K562 (cell line): ENCODE measurements around the gene KIF9. TPM values are rescaled to one million over a fixed set of nuclear protein-coding genes. Genes with fewer than 3 reads are reported as not detected.
A peak's percentile ranks its signal among the peaks of the same experiment; 100 is the strongest.

Experiments used
- ATF7 ChIP-seq: fragments of 450-650 bp; IDR thresholded peaks from 2 replicates; pipeline ENCODE4 v1.7.1; 2014; ENCODE audit warnings: mild to moderate bottlenecking, moderate library complexity
- CHD4 ChIP-seq: fragments of 200-600 bp; sonication (generic); IDR thresholded peaks from 3 replicates; pipeline ENCODE4 v1.6.1; 2012; ENCODE audit warnings: low read depth, mild to moderate bottlenecking, mixed read lengths, low read length, inconsistent platforms; ENCODE audit not compliant: insufficient read depth, insufficient replicate concordance, poor library complexity, severe bottlenecking
- ERF ChIP-seq: fragments of 450-650 bp; formaldehyde crosslinking; IDR thresholded peaks from 2 replicates; pipeline ENCODE4 v1.4.0; 2020; ENCODE audit warnings: mild to moderate bottlenecking, mixed read lengths
- FOXA3 ChIP-seq, 2 experiments: fragments of 450-650 bp in 1 of 2; sonication (generic) in 1 of 2; formaldehyde crosslinking; IDR thresholded peaks in 1 of 2; conservative IDR thresholded peaks in 1 of 2; 2 replicates each; pipeline versions ENCODE4 v1.4.0 to v1.8.0; 2020 to 2022; ENCODE audit warnings: mild to moderate bottlenecking in 2 of 2, missing genetic modification reagents in 1 of 2
- FOXJ2 ChIP-seq: fragments of 200-800 bp; sonication (Bioruptor generic); IDR thresholded peaks from 2 replicates; pipeline ENCODE4 v1.6.1; 2016; ENCODE audit warnings: missing genetic modification characterization, missing compliant biosample characterization
- FOXJ3 ChIP-seq: sonication (generic); formaldehyde crosslinking; IDR thresholded peaks from 2 replicates; pipeline ENCODE4 v1.4.0; 2020; ENCODE audit warnings: mild to moderate bottlenecking, missing genetic modification reagents
- KAT2B ChIP-seq: IDR thresholded peaks from one replicate; pipeline ENCODE4 v1.6.1; 2012; ENCODE audit warnings: low read depth, mild to moderate bottlenecking, control low read depth, inconsistent platforms, low read length, moderate library complexity
- KDM1A ChIP-seq, 2 experiments: fragments of 450-650 bp; IDR thresholded peaks; 2 replicates each; pipeline ENCODE4 v1.6.1; 2016; ENCODE audit warnings: mild to moderate bottlenecking in 2 of 2
- POLR2AphosphoS2 ChIP-seq: IDR thresholded peaks from 2 replicates; pipeline ENCODE4 v1.6.1; 2012; ENCODE audit warnings: low read length, improper control_type of control experiment
- SLC30A9 ChIP-seq: fragments of 250-450 bp; sonication (Bioruptor Pico); IDR thresholded peaks from 2 replicates; pipeline ENCODE4 v1.8.0; 2022; ENCODE audit warnings: mild to moderate bottlenecking, moderate library complexity
- SP2 ChIP-seq: IDR thresholded peaks from 2 replicates; pipeline ENCODE4 v1.6.1; 2011; ENCODE audit warnings: mild to moderate bottlenecking, low read depth, low read length, moderate library complexity; ENCODE audit not compliant: poor library complexity, severe bottlenecking; ENCODE audit errors: extremely low read depth
- TRIM24 ChIP-seq, 2 experiments: fragments of 450-650 bp; IDR thresholded peaks; 2 replicates each; pipeline ENCODE4 v1.6.1; 2016
- ZNF121 ChIP-seq: sonication (generic); formaldehyde crosslinking; conservative IDR thresholded peaks from 2 replicates; pipeline ENCODE4 v1.8.0; 2022; ENCODE audit warnings: missing genetic modification reagents
- ZNF507 ChIP-seq: conservative IDR thresholded peaks from 2 replicates; pipeline ENCODE4 v1.6.1; 2017; ENCODE audit warnings: missing genetic modification characterization, missing compliant biosample characterization
- ZNF76 ChIP-seq: fragments of 250-450 bp; sonication (Bioruptor Pico); IDR thresholded peaks from 2 replicates; pipeline ENCODE4 v1.4.0; 2020; ENCODE audit warnings: mild to moderate bottlenecking, moderate library complexity, borderline replicate concordance
- ZNF780A ChIP-seq: fragments of 250-450 bp; sonication (Bioruptor Pico); IDR thresholded peaks from 2 replicates; pipeline ENCODE4 v1.5.0; 2021; ENCODE audit warnings: mild to moderate bottlenecking
- polyA plus RNA-seq, 8 experiments: library from polyadenylated mRNA; depleted of rRNA in 4 of 8; stranded (reverse) in 5 of 8; unstranded in 3 of 8; fragments of >200 nt; fragmentation: Nextera tagmentation in 2 of 8; fragmentation: Illumina TruSeq in 1 of 8; extraction: Ambion mirVana in 2 of 8; extraction: Trizol in 1 of 8; gene quantifications; 2 replicates each; pipeline versions ENCODE4 v1.2.1 to v1.2.3, GENCODE V29; 2011 to 2014; ENCODE audit warnings: inconsistent platforms in 1 of 8, missing spikeins in 1 of 8
- total RNA-seq, 7 experiments: library from RNA; depleted of rRNA in 6 of 7; stranded (reverse); fragments of >200 nt in 6 of 7; fragmentation: Illumina TruSeq in 2 of 7; extraction: Trizol in 2 of 7; gene quantifications; 2 replicates each; pipeline versions ENCODE4 v1.2.1 to v1.2.3, GENCODE V29; 2011 to 2021; ENCODE audit warnings: low replicate concordance in 1 of 7
- TF ChIP-seq, protein P1 (sequence below): fragments of 250-450 bp; sonication (Bioruptor Pico); IDR thresholded peaks from 2 replicates; pipeline ENCODE4 v1.9.0; 2021; ENCODE audit warnings: mild to moderate bottlenecking
- TF ChIP-seq, protein P2 (sequence below): fragments of 250-450 bp; sonication (Bioruptor Pico); IDR thresholded peaks from 2 replicates; pipeline ENCODE4 v1.5.0; 2021
- TF ChIP-seq, protein P3 (sequence below): IDR thresholded peaks from 3 replicates; pipeline ENCODE4 v1.6.1; 2011; ENCODE audit warnings: borderline replicate concordance, mild to moderate bottlenecking; ENCODE audit not compliant: insufficient read length, insufficient read depth
- TF ChIP-seq, protein P4 (sequence below): sonication (generic); IDR thresholded peaks from 2 replicates; pipeline ENCODE4 v1.6.1; 2016
- TF ChIP-seq, protein P5 (sequence below): fragments of 450-650 bp; formaldehyde crosslinking; IDR thresholded peaks from 2 replicates; pipeline ENCODE4 v1.4.0; 2022; ENCODE audit warnings: missing genetic modification characterization
- TF ChIP-seq, protein P6 (sequence below): fragments of 250-450 bp; sonication (Bioruptor Pico); IDR thresholded peaks from 2 replicates; pipeline ENCODE4 v1.8.0; 2021; ENCODE audit warnings: mild to moderate bottlenecking, moderate library complexity

Gene KIF9
- total and polyA plus RNA-seq, 9 of the 15 experiments (the other 6 are each of a cell fraction or from before 2014, with no cell fraction given) = 16.9 to 56.9 (median 25.0) TPM

DNA sequence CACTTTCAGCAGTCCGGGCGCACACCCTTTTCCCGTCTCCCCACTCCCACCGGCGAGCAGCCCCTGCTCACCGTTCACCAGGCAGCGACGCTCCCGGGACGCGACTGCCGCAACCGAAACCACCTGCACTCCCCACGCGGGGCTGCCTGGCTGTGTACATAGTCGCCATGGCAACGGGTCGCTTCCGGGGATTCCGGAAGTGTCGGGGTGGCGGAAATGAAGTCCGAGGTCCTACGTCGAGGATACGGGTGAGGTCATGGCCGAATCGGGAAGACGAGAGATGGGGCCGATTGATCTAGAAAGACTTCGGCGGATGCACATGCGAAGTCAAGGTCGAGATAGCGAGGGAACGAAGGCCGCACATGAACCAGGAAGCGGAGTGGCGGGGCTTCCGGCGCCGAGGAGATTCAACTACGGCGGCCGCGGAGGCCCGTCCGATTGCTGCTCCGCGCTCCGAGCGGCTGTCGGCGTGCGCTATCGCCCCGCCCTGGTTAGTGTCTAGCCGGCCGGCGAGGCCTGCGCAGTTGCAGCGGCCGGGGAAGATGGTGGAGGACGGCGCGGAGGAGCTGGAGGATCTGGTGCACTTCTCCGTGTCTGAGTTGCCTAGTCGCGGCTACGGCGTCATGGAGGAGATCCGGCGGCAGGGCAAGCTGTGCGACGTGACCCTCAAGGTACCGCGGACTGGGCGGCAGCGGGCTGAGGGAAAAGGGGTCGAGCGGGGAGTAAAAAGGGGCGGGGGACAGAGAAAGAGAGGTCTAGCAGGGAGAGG is at the start of gene KIF9, which contains the start of gene KLHL18 (continued):
- TF ChIP-seq, protein P1, sequence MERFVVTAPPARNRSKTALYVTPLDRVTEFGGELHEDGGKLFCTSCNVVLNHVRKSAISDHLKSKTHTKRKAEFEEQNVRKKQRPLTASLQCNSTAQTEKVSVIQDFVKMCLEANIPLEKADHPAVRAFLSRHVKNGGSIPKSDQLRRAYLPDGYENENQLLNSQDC (CRISPR knock-in tag) = no peak
- peak; percentile 100 for TF ChIP-seq FOXJ2 (tag)
- TF ChIP-seq ZNF507 (tag) = no peak
- no peak for TF ChIP-seq ZNF76 (CRISPR knock-in tag)
- TF ChIP-seq KDM1A (IDR thresholded peaks at IDR 0.05) = no peak
- TF ChIP-seq, protein P2, sequence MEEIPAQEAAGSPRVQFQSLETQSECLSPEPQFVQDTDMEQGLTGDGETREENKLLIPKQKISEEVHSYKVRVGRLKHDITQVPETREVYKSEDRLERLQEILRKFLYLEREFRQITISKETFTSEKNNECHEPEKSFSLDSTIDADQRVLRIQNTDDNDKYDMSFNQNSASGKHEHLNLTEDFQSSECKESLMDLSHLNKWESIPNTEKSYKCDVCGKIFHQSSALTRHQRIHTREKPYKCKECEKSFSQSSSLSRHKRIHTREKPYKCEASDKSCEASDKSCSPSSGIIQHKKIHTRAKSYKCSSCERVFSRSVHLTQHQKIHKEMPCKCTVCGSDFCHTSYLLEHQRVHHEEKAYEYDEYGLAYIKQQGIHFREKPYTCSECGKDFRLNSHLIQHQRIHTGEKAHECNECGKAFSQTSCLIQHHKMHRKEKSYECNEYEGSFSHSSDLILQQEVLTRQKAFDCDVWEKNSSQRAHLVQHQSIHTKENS (CRISPR knock-in tag) = no peak
- TF ChIP-seq CHD4 = no peak
- TF ChIP-seq, protein P3, sequence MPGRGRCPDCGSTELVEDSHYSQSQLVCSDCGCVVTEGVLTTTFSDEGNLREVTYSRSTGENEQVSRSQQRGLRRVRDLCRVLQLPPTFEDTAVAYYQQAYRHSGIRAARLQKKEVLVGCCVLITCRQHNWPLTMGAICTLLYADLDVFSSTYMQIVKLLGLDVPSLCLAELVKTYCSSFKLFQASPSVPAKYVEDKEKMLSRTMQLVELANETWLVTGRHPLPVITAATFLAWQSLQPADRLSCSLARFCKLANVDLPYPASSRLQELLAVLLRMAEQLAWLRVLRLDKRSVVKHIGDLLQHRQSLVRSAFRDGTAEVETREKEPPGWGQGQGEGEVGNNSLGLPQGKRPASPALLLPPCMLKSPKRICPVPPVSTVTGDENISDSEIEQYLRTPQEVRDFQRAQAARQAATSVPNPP = no peak
- TF ChIP-seq ERF (CRISPR knock-in tag) = no peak; the same call in 1 of the 2 replicates
- TF ChIP-seq, protein P4, sequence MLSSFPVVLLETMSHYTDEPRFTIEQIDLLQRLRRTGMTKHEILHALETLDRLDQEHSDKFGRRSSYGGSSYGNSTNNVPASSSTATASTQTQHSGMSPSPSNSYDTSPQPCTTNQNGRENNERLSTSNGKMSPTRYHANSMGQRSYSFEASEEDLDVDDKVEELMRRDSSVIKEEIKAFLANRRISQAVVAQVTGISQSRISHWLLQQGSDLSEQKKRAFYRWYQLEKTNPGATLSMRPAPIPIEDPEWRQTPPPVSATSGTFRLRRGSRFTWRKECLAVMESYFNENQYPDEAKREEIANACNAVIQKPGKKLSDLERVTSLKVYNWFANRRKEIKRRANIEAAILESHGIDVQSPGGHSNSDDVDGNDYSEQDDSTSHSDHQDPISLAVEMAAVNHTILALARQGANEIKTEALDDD = peak; percentile 39; the same call in 1 of the 2 replicates
- peak; percentile 100 for TF ChIP-seq FOXJ3 (CRISPR knock-in tag)
- no peak for TF ChIP-seq SP2
- TF ChIP-seq ATF7 = peak; percentile 98
- TF ChIP-seq TRIM24 (IDR thresholded peaks at IDR 0.05) = peak in 1 of 2 experiments; percentile 89; a peak in 2 of 4 replicates
- TF ChIP-seq, protein P5, sequence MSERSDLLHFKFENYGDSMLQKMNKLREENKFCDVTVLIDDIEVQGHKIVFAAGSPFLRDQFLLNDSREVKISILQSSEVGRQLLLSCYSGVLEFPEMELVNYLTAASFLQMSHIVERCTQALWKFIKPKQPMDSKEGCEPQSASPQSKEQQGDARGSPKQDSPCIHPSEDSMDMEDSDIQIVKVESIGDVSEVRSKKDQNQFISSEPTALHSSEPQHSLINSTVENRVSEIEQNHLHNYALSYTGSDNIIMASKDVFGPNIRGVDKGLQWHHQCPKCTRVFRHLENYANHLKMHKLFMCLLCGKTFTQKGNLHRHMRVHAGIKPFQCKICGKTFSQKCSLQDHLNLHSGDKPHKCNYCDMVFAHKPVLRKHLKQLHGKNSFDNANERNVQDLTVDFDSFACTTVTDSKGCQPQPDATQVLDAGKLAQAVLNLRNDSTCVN (CRISPR knock-in tag) = peak; percentile 84; the same call in 1 of the 2 replicates
- TF ChIP-seq POLR2AphosphoS2 = no peak
- peak; percentile 98 to 100 for TF ChIP-seq FOXA3 (CRISPR knock-in tag; conservative IDR thresholded peaks at IDR 0.05 in 1 of 2, IDR thresholded peaks at IDR 0.05 in 1 of 2)
- TF ChIP-seq, protein P6, sequence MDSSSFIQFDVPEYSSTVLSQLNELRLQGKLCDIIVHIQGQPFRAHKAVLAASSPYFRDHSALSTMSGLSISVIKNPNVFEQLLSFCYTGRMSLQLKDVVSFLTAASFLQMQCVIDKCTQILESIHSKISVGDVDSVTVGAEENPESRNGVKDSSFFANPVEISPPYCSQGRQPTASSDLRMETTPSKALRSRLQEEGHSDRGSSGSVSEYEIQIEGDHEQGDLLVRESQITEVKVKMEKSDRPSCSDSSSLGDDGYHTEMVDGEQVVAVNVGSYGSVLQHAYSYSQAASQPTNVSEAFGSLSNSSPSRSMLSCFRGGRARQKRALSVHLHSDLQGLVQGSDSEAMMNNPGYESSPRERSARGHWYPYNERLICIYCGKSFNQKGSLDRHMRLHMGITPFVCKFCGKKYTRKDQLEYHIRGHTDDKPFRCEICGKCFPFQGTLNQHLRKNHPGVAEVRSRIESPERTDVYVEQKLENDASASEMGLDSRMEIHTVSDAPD = no peak
- TF ChIP-seq KAT2B = no peak
- no peak for TF ChIP-seq SLC30A9 (CRISPR knock-in tag)
- TF ChIP-seq ZNF780A (CRISPR knock-in tag) = no peak
- TF ChIP-seq ZNF121 = no peak
